GM21381 (cell line): ENCODE results near the gene MYBPC3.

Experiments used
- ATAC-seq: cut with Tn5 transposase; IDR thresholded peaks from one replicate; pipeline ENCODE4 v1.9.1; 2021; ENCODE audit warnings: mild to moderate bottlenecking, moderate library complexity; ENCODE audit not compliant: unreplicated experiment

MYBPC3 gene

GRCh38 chr11:47387944-47388696 is 35.6 kb upstream of the MYBPC3 start:
- no peak for ATAC-seq

GRCh38 chr11:47384498-47384897 is 32.0 kb upstream of the MYBPC3 start:
- ATAC-seq, result no peak

- no peak for ATAC-seq
Measured at GRCh38 chr11:47383071-47383470, 30.6 kb upstream of the MYBPC3 start.

GRCh38 chr11:47380078-47380477 is 27.6 kb upstream of the MYBPC3 start:
- no peak for ATAC-seq

- ATAC-seq, result no peak
Measured at GRCh38 chr11:47379317-47379716, 26.8 kb upstream of the MYBPC3 start.

GRCh38 chr11:47378836-47379170 is 26.3 kb upstream of the MYBPC3 start:
- ATAC-seq, result no peak

GRCh38 chr11:47378010-47378835 is 25.7 kb upstream of the MYBPC3 start, which contains the start of gene SPI1:
SPI1 (minus strand) TSS chr11:47378547; CDS start chr11:47378353, 194 bp downstream.
- ATAC-seq, result peak; percentile 75

GRCh38 chr11:47377571-47378009 is 25.1 kb upstream of the MYBPC3 start:
- ATAC-seq, result no peak

GRCh38 chr11:47376525-47377371 is 24.2 kb upstream of the MYBPC3 start:
- ATAC-seq, result peak; percentile 33

- ATAC-seq, result no peak
Measured at GRCh38 chr11:47376107-47376524, 23.6 kb upstream of the MYBPC3 start.

GRCh38 chr11:47375546-47376085 is 23.1 kb upstream of the MYBPC3 start:
- ATAC-seq, result no peak

GRCh38 chr11:47375020-47375419 is 22.5 kb upstream of the MYBPC3 start:
- no peak for ATAC-seq

GRCh38 chr11:47374720-47375019 is 22.2 kb upstream of the MYBPC3 start:
- no peak for ATAC-seq

GRCh38 chr11:47373876-47374719 is 21.6 kb upstream of the MYBPC3 start:
- no peak for ATAC-seq

- ATAC-seq, result no peak
Measured at GRCh38 chr11:47372422-47372821, 19.9 kb upstream of the MYBPC3 start.

GRCh38 chr11:47369676-47370075 is 17.2 kb upstream of the MYBPC3 start:
- ATAC-seq, result no peak

GRCh38 chr11:47366020-47366490 is 13.6 kb upstream of the MYBPC3 start:
- ATAC-seq, result no peak

GRCh38 chr11:47361419-47361818 is 8.9 kb upstream of the MYBPC3 start:
- ATAC-seq, result no peak

GRCh38 chr11:47360341-47360740 is 7.8 kb upstream of the MYBPC3 start:
- no peak for ATAC-seq

- no peak for ATAC-seq
Measured at GRCh38 chr11:47359586-47359985, 7.1 kb upstream of the MYBPC3 start.
